A673 (cell line): ENCODE data around the gene SH3RF3. TPM values are rescaled to one million over a fixed set of nuclear protein-coding genes. Genes with fewer than 3 reads are reported as not detected.

Experiments
- BruUV-seq: library from RNA; stranded (reverse); fragments of 400-500 nt; replicated peaks from 2 replicates; lab custom pipeline; 2021; lab: Mats Ljungman, UMichigan
- CTCF ChIA-PET: fragments of 300-600 bp; sonication (Branson Sonifier 250); formaldehyde crosslinking; loops from one replicate; lab custom pipeline; 2022; ENCODE audit warnings: antibody characterized with exemption; lab: Charles Lee
- POLR2A ChIA-PET: fragments of 300-600 bp; sonication (Branson Sonifier 250); formaldehyde crosslinking; loops from one replicate; lab custom pipeline; 2022; ENCODE audit warnings: antibody characterized with exemption; ENCODE audit not compliant: low non-redundant PET; lab: Charles Lee
- DNase-seq: peaks from one replicate; pipeline ENCODE4 v3.0.0-alpha.2; 2015; ENCODE audit warnings: low spot score
- H3K27ac ChIP-seq: fragments of 200-600 bp; sonication (generic); 2 replicates; pipeline ENCODE4 v1.5.1; 2016; ENCODE audit warnings: mixed run types, low read depth, mild to moderate bottlenecking, mixed read lengths, antibody characterized with exemption, low read length; ENCODE audit not compliant: poor library complexity, severe bottlenecking
- H3K27me3 ChIP-seq: fragments of 200-600 bp; sonication (generic); replicated peaks from 2 replicates; pipeline ENCODE4 v1.6.1; 2017; ENCODE audit warnings: mixed run types, low read depth, mild to moderate bottlenecking, mixed read lengths, antibody characterized with exemption, low read length; ENCODE audit not compliant: insufficient read depth, poor library complexity
- H3K36me3 ChIP-seq: fragments of 200-600 bp; sonication (generic); 2 replicates; pipeline ENCODE4 v1.6.1; 2016; ENCODE audit warnings: mixed run types, mild to moderate bottlenecking, mixed read lengths, antibody characterized with exemption, low read length; ENCODE audit not compliant: insufficient read depth, poor library complexity, severe bottlenecking
- H3K4me1 ChIP-seq: fragments of 200-600 bp; sonication (generic); 2 replicates; pipeline ENCODE4 v1.6.1; 2017; ENCODE audit warnings: mixed run types, mild to moderate bottlenecking, mixed read lengths, antibody characterized with exemption, low read length; ENCODE audit not compliant: insufficient read depth, poor library complexity, severe bottlenecking
- H3K4me3 ChIP-seq: fragments of 200-600 bp; sonication (generic); 2 replicates; pipeline ENCODE4 v1.5.1; 2016; ENCODE audit warnings: low read depth, mixed run types, mild to moderate bottlenecking, mixed read lengths, low read length; ENCODE audit not compliant: poor library complexity, severe bottlenecking
- H3K9me3 ChIP-seq: fragments of 200-600 bp; sonication (generic); 2 replicates; pipeline ENCODE4 v1.6.1; 2016; ENCODE audit warnings: mixed run types, low read depth, mild to moderate bottlenecking, mixed read lengths, antibody characterized with exemption, low read length; ENCODE audit not compliant: poor library complexity, severe bottlenecking
- EZH2 ChIP-seq: fragments of 200-600 bp; sonication (generic); IDR thresholded peaks from 2 replicates; pipeline ENCODE4 v1.6.1; 2017; ENCODE audit warnings: borderline replicate concordance, low read depth, mild to moderate bottlenecking, mixed read lengths, antibody characterized with exemption, low read length; ENCODE audit not compliant: poor library complexity, severe bottlenecking
- intact Hi-C: fragments of 100-400 bp; cut with micrococcal nuclease; formaldehyde crosslinking; loops from one replicate; pipeline ENCODE4 v1.10.0; 2022; ENCODE audit not compliant: unreplicated experiment
- total RNA-seq: library from RNA; stranded (reverse); gene quantifications from 2 replicates; pipeline ENCODE4 v1.2.3, GENCODE V29; 2021
- TF ChIP-seq, protein P1 (sequence below): fragments of 300-800, 200-600 bp; sonication (generic); conservative IDR thresholded peaks from 2 replicates; pipeline ENCODE4 v1.5.1; 2017; ENCODE audit warnings: low read depth, mild to moderate bottlenecking, antibody characterized with exemption, low read length, moderate library complexity, mixed read lengths

SH3RF3 gene
- total RNA-seq, 1 experiment from 2014 or later, result 0.15 TPM

DNA sequence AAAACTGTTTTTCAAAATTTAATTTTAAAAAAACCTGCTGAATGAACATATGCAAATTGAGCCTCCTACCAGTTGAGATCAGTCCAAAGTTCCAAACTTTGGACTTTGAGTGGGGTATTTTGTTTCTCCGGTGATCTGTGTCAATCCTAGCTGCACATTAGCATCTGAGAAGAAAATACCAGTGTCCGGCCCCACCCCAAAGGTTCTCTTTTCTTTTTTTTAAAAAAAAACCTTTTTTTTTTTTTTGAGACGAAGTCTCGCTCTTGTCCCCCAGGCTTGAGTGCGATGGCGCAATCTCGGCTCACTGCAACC lies 393.0 kb downstream of the SH3RF3 start:
- CTCF ChIA-PET, result no interaction called here

DNA sequence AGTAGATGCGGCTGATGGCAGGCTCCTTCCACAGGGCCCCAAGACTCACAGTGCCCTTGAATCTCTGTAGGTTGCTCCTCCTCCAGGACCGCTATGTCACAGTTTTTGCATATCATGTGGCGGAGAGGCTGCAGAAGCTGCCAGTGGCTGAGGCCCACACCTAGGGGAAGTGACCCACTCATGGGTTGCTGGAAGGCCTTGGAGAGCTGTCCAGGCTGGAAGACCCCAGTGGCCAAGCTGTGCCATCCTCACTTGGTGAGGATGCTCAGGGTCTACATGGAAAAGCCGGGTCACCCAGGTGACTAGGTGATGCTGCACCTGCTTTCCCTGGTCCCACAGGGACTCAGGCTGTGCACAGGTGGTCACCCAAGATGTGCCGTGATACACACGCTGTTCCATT lies 394.1 kb downstream of the SH3RF3 start:
- no peak overlapping the region for H3K4me3 ChIP-seq
- no peak for DNase-seq
- TF ChIP-seq EZH2, result no peak
- TF ChIP-seq, protein P1, sequence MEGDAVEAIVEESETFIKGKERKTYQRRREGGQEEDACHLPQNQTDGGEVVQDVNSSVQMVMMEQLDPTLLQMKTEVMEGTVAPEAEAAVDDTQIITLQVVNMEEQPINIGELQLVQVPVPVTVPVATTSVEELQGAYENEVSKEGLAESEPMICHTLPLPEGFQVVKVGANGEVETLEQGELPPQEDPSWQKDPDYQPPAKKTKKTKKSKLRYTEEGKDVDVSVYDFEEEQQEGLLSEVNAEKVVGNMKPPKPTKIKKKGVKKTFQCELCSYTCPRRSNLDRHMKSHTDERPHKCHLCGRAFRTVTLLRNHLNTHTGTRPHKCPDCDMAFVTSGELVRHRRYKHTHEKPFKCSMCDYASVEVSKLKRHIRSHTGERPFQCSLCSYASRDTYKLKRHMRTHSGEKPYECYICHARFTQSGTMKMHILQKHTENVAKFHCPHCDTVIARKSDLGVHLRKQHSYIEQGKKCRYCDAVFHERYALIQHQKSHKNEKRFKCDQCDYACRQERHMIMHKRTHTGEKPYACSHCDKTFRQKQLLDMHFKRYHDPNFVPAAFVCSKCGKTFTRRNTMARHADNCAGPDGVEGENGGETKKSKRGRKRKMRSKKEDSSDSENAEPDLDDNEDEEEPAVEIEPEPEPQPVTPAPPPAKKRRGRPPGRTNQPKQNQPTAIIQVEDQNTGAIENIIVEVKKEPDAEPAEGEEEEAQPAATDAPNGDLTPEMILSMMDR, result no peak
- intact Hi-C loops, result no loop called here
- ChIA-PET CTCF (no interaction called here), POLR2A (no interaction called here)
- H3K4me1 ChIP-seq, result no peaks in the 10 kb centered on the region
- no peak overlapping the region for H3K27ac ChIP-seq
- H3K9me3 ChIP-seq, result no peaks in the 10 kb centered on the region
- no TSS peak for BruUV-seq
- H3K36me3 ChIP-seq, result no peaks in the 10 kb centered on the region
- no peaks in the 10 kb centered on the region for H3K27me3 ChIP-seq

More for the DNA sequence above, 393.0 kb downstream of the SH3RF3 start:
- H3K27ac ChIP-seq, result no peak overlapping the region
- DNase-seq, result no peak
- no peaks in the 10 kb centered on the region for H3K4me1 ChIP-seq
- POLR2A ChIA-PET, result no interaction called here
- H3K4me3 ChIP-seq, result no peak overlapping the region
- H3K27me3 ChIP-seq, result no peaks in the 10 kb centered on the region
- H3K36me3 ChIP-seq, result no peaks in the 10 kb centered on the region
- BruUV-seq, result no TSS peak
- TF ChIP-seq, protein P1, result no peak
- TF ChIP-seq EZH2, result no peak
- H3K9me3 ChIP-seq, result no peaks in the 10 kb centered on the region
- intact Hi-C loops, result no loop called here

DNA sequence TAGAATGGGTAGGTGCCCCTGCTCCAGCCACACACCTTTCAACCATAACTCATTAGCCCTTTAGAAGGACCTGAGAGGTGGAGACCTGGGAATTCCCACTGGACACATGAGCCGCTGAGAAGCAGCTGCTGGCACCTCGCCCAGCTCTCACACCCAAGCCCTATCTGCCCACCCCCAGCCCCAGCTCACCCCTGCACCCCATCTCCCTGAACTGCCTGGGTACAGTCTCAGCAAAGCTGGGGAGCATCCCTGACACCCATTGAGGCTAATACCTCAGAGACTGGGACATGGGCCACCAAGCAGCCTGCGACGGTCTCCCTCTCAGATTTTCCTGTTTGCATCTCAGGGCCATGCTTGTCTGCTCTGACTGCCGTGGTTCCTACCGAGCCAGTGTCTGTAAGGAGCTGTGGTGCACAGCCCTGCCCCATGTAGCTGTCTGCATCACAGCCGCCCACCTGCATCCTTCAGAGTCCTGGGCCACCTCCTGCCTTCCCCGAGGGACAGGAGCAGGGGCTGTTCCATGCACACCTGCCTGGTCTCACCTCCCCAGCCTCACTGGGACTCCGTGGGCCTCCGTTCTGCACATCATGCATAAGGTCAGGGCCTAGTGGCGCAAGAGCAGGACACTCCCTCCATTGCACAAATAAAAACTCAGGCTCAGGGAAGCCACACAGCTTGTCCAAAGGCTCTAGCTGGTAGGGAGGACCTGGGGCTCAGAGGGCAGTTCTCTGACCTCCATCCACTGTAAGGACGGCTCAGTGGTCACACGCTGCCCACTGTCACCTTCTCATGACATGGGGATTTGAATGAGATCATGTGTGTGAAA lies 394.7 kb downstream of the SH3RF3 start:
- TF ChIP-seq EZH2, result no peak
- TF ChIP-seq, protein P1, result no peak
- no peak overlapping the region for H3K4me3 ChIP-seq
- CTCF ChIA-PET, result no interaction called here
- BruUV-seq, result no TSS peak
- no peaks in the 10 kb centered on the region for H3K9me3 ChIP-seq
- no peak overlapping the region for H3K27ac ChIP-seq
- POLR2A ChIA-PET, result no interaction called here
- no peak for DNase-seq
- no peaks in the 10 kb centered on the region for H3K4me1 ChIP-seq
- no peaks in the 10 kb centered on the region for H3K36me3 ChIP-seq
- intact Hi-C loops, result no loop called here
- no peaks in the 10 kb centered on the region for H3K27me3 ChIP-seq
